HCT116 (cell line): ENCODE results near the gene SHANK3. TPM values are rescaled to one million over a fixed set of nuclear protein-coding genes. Genes with fewer than 3 reads are reported as not detected.

Source experiments
- ATAC-seq: fragments of 200-7000 bp; cut with Tn5 transposase; 2 replicates; pipeline ENCODE4 v1.9.1; 2020; ENCODE audit warnings: mild to moderate bottlenecking, moderate library complexity
- BruUV-seq: library from RNA; stranded (reverse); fragments of 400-500 nt; replicated peaks from 2 replicates; lab custom pipeline; 2021; lab: Mats Ljungman, UMichigan
- CTCF ChIA-PET: fragments of 300-600 bp; sonication (Branson Sonifier 250); formaldehyde crosslinking; loops from one replicate; lab custom pipeline; 2021; ENCODE audit warnings: antibody characterized with exemption; lab: Charles Lee
- POLR2A ChIA-PET: fragments of 300-600, 350-600 bp; sonication (Branson Sonifier 250); formaldehyde crosslinking; loops from one replicate; lab custom pipeline; 2021; ENCODE audit warnings: antibody characterized with exemption; lab: Charles Lee
- RAD21 ChIA-PET, 2 experiments: fragments of 300-600 bp; sonication (Branson Sonifier 250); formaldehyde crosslinking; loops; one replicate each; lab custom pipeline; 2023; ENCODE audit warnings: low total read pairs in 2 of 2; ENCODE audit not compliant: uncharacterized antibody in 2 of 2, unreplicated experiment in 2 of 2, low non-redundant PET in 1 of 2; lab: Charles Lee
- DNase-seq: peaks from one replicate; pipeline ENCODE4 v3.0.0-alpha.2; 2010; ENCODE audit warnings: low read depth, low spot score
- H2AFZ ChIP-seq: fragments of 200-600 bp; shearing (Covaris generic), sonication (generic); 2 replicates; pipeline ENCODE4 v1.6.1; 2017; ENCODE audit warnings: low read depth, mixed run types, mixed read lengths, antibody characterized with exemption, low read length; ENCODE audit not compliant: poor library complexity, severe bottlenecking
- H3K27ac ChIP-seq: 2 replicates; pipeline ENCODE4 v1.5.1; 2012; ENCODE audit warnings: low read depth, low read length
- H3K27me3 ChIP-seq: fragments of 200-600 bp; sonication (generic); 2 replicates; pipeline ENCODE4 v1.6.1; 2016; ENCODE audit warnings: mixed run types, low read length, mixed read lengths; ENCODE audit not compliant: insufficient read depth
- H3K36me3 ChIP-seq, 2 experiments: fragments of 200-500 bp in 1 of 2; fragments of 200-600 bp in 1 of 2; sonication (Bioruptor generic) in 1 of 2; sonication (generic) in 1 of 2; 2 replicates each; pipeline versions ENCODE4 v1.5.1 to v1.6.1; 2014 to 2016; ENCODE audit warnings: low read length in 2 of 2, inconsistent platforms in 1 of 2, mixed read lengths in 1 of 2, mixed run types in 1 of 2; ENCODE audit not compliant: insufficient read depth in 2 of 2, control insufficient read depth in 1 of 2
- H3K4me1 ChIP-seq, 2 experiments: fragments of 200-600 bp in 1 of 2; sonication (generic) in 1 of 2; 2 replicates each; pipeline versions ENCODE4 v1.5.1 to v1.6.1; 2012 to 2017; ENCODE audit warnings: low read length in 2 of 2, inconsistent platforms in 1 of 2, mild to moderate bottlenecking in 1 of 2, mixed read lengths in 1 of 2, mixed run types in 1 of 2, moderate library complexity in 1 of 2; ENCODE audit not compliant: insufficient read depth in 2 of 2, control insufficient read depth in 1 of 2
- H3K4me2 ChIP-seq: fragments of 200-600 bp; sonication (generic); 2 replicates; pipeline ENCODE4 v1.6.1; 2017; ENCODE audit warnings: mixed run types, low read length, mixed read lengths
- H3K4me3 ChIP-seq, 2 experiments: fragments of 200-600 bp in 1 of 2; sonication (generic) in 1 of 2; replicated peaks in 1 of 2; 2 replicates each; pipeline ENCODE4 v1.5.1; 2011 to 2016; ENCODE audit warnings: low read length in 2 of 2, control low read depth in 1 of 2, low read depth in 1 of 2, mild to moderate bottlenecking in 1 of 2, mixed read lengths in 1 of 2, mixed run types in 1 of 2
- H3K79me2 ChIP-seq: fragments of 200-600 bp; sonication (generic); 2 replicates; pipeline ENCODE4 v1.6.1; 2017; ENCODE audit warnings: mild to moderate bottlenecking, mixed run types, low read length, moderate library complexity, mixed read lengths; ENCODE audit not compliant: insufficient read depth
- H3K9ac ChIP-seq: fragments of 200-600 bp; sonication (generic); 2 replicates; pipeline ENCODE4 v1.6.1; 2016; ENCODE audit warnings: low read length, mixed read lengths
- H3K9me2 ChIP-seq: fragments of 200-600 bp; sonication (generic), shearing (Covaris generic); 2 replicates; pipeline ENCODE4 v1.6.1; 2017; ENCODE audit warnings: mixed run types, mild to moderate bottlenecking, moderate library complexity; ENCODE audit not compliant: insufficient read depth
- H3K9me3 ChIP-seq, 2 experiments: fragments of 200-500 bp in 1 of 2; fragments of 200-600 bp in 1 of 2; sonication (Bioruptor generic) in 1 of 2; sonication (generic) in 1 of 2; 2 replicates each; pipeline ENCODE4 v1.6.1; 2014 to 2017; ENCODE audit warnings: low read length in 2 of 2, mixed read lengths in 2 of 2, inconsistent platforms in 1 of 2, low read depth in 1 of 2, mild to moderate bottlenecking in 1 of 2, mixed run types in 1 of 2, moderate library complexity in 1 of 2; ENCODE audit not compliant: control insufficient read depth in 1 of 2, insufficient read depth in 1 of 2
- H4K20me1 ChIP-seq: fragments of 200-600 bp; sonication (generic), shearing (Covaris generic); 2 replicates; pipeline ENCODE4 v1.6.1; 2017; ENCODE audit warnings: mixed run types, mild to moderate bottlenecking, moderate library complexity; ENCODE audit not compliant: insufficient read depth
- CBX3 ChIP-seq: IDR thresholded peaks from 2 replicates; pipeline ENCODE4 v1.6.1; 2012; ENCODE audit warnings: low read depth
- CTCF ChIP-seq, 3 experiments: fragments of 200-600 bp in 1 of 3; sonication (generic) in 1 of 3; IDR thresholded peaks in 2 of 3; conservative IDR thresholded peaks in 1 of 3; 2 replicates each; pipeline ENCODE4 v1.5.1; 2012 to 2017; ENCODE audit warnings: low read depth in 2 of 3, low read length in 2 of 3, antibody characterized with exemption in 1 of 3, borderline replicate concordance in 1 of 3, control low read depth in 1 of 3, mild to moderate bottlenecking in 1 of 3, mixed read lengths in 1 of 3, mixed run types in 1 of 3, moderate library complexity in 1 of 3; ENCODE audit not compliant: insufficient read depth in 1 of 3
- EZH2 ChIP-seq: fragments of 200-600 bp; sonication (generic); IDR thresholded peaks from 2 replicates; pipeline ENCODE4 v1.6.1; 2017; ENCODE audit warnings: antibody characterized with exemption, mixed run types
- EZH2phosphoT487 ChIP-seq: fragments of 200-600 bp; IDR thresholded peaks from 2 replicates; pipeline ENCODE4 v1.6.1; 2018; ENCODE audit warnings: antibody characterized with exemption, borderline replicate concordance
- FOSL1 ChIP-seq: IDR thresholded peaks from 2 replicates; pipeline ENCODE4 v1.6.1; 2012; ENCODE audit warnings: low read depth
- JUND ChIP-seq: IDR thresholded peaks from 2 replicates; pipeline ENCODE4 v1.6.1; 2012
- MAX ChIP-seq: IDR thresholded peaks from 2 replicates; pipeline ENCODE4 v1.6.1; 2012
- POLR2A ChIP-seq: IDR thresholded peaks from 2 replicates; pipeline ENCODE4 v1.7.0; 2011; ENCODE audit warnings: borderline replicate concordance; ENCODE audit not compliant: insufficient read depth, insufficient read length; ENCODE audit errors: extremely low read depth
- POLR2AphosphoS5 ChIP-seq: IDR thresholded peaks from 2 replicates; pipeline ENCODE4 v1.6.1; 2011; ENCODE audit warnings: mild to moderate bottlenecking, low read depth, low read length, moderate library complexity
- RAD21 ChIP-seq: IDR thresholded peaks from 2 replicates; pipeline ENCODE4 v1.6.1; 2012; ENCODE audit warnings: low read depth, mild to moderate bottlenecking
- SIN3A ChIP-seq: IDR thresholded peaks from 2 replicates; pipeline ENCODE4 v1.6.1; 2012; ENCODE audit warnings: low read depth
- SP1 ChIP-seq: IDR thresholded peaks from 2 replicates; pipeline ENCODE4 v1.6.1; 2012; ENCODE audit warnings: low read depth
- SRF ChIP-seq: IDR thresholded peaks from 2 replicates; pipeline ENCODE4 v1.6.1; 2012; ENCODE audit warnings: low read depth
- YY1 ChIP-seq: IDR thresholded peaks from 2 replicates; pipeline ENCODE4 v1.6.1; 2011; ENCODE audit warnings: low read length, low read depth, moderate library complexity, mild to moderate bottlenecking; ENCODE audit not compliant: insufficient replicate concordance; ENCODE audit errors: extremely low read depth
- ZBTB33 ChIP-seq: IDR thresholded peaks from 2 replicates; pipeline ENCODE4 v1.6.1; 2011; ENCODE audit warnings: mild to moderate bottlenecking, low read length, moderate library complexity; ENCODE audit not compliant: insufficient replicate concordance; ENCODE audit errors: extremely low read depth
- ZNF274 ChIP-seq: fragments of 200-500 bp; sonication (Bioruptor generic); IDR thresholded peaks from 2 replicates; pipeline ENCODE4 v1.6.1; 2014; ENCODE audit warnings: mild to moderate bottlenecking, low read depth, low read length, inconsistent platforms
- intact Hi-C: fragments of 100-400 bp; cut with micrococcal nuclease; formaldehyde crosslinking; loops from 2 replicates; pipeline ENCODE4 v1.10.0; 2022
- total RNA-seq: library from RNA; stranded (reverse); gene quantifications from one replicate; pipeline ENCODE4 v1.2.1, GENCODE V29; 2021; ENCODE audit not compliant: unreplicated experiment

The SHANK3 gene
- total RNA-seq, 1 experiment from 2014 or later = 16.0 TPM

DNA sequence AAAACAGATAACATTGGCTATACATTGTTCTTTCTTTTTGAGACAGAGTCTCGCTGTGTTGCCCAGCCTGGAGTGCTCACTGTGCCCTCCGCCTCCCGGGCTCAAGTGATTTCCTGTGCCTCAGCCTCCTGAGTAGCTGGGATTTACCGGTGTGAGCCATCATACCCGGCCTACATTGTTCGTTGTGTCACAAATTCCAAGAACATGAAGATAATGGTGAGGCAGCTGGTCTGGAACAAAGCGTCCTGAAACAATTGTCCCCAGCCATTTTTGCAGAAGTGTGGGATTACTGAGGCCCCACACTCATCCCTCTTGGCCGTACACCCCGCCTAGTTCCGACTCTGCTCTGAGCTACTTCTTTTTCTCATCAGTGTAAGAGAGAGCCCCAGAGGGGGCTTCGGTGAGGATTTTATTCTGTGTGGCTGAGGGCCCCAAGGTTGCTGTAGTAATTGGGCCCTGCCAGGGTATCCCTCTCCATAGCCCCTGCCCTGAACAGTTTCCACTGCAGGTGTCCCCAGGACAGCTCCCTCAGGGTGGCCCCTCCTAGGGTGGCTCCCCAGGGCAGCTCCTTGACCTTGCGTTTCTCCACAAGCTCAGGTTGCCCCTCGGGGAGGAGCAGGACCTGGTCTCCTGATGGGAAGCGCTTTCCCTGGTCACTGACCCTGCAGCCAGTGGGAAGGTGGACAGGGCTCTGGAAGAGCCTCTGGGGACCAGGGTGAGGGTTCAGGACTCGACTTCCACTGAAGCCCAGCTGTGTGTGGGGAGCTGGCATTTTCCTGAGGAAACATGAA, 31.6 kb upstream of the SHANK3 start:
- Histone ChIP-seq H3K9me2 (no peaks in the 10 kb centered on the region), H3K4me1 (no peaks in the 10 kb centered on the region), H3K27ac (no peak overlapping the region), H4K20me1 (no peaks in the 10 kb centered on the region), H3K36me3 (no peaks in the 10 kb centered on the region), H3K27me3 (peaks cover 28% of the 10 kb centered on the region), H3K9ac (no peak overlapping the region), H2AFZ (no peak overlapping the region), H3K4me3 (no peak overlapping the region), H3K9me3 (no peaks in the 10 kb centered on the region), H3K79me2 (no peaks in the 10 kb centered on the region), H3K4me2 (no peak overlapping the region)
- TF ChIP-seq FOSL1 = no peak
- TF ChIP-seq SP1 = no peak
- TF ChIP-seq CTCF (IDR thresholded peaks at IDR 0.05 in 2 of 3, conservative IDR thresholded peaks at IDR 0.05 in 1 of 3; ENCODE audit: borderline replicate concordance in 1 of 3, insufficient read depth in 1 of 3, low read depth in 2 of 3, low read length in 2 of 3) = no peak
- TF ChIP-seq CBX3 = no peak
- TF ChIP-seq RAD21 = no peak
- TF ChIP-seq SRF = no peak
- no peak for TF ChIP-seq POLR2AphosphoS5
- no peak for TF ChIP-seq MAX
- no peak for TF ChIP-seq SIN3A
- TF ChIP-seq JUND = no peak
- no peak for TF ChIP-seq EZH2phosphoT487
- TF ChIP-seq EZH2 = no peak
- TF ChIP-seq ZBTB33 = no peak
- TF ChIP-seq POLR2A = no peak
- TF ChIP-seq YY1 = no peak
- TF ChIP-seq ZNF274 = no peak
- RAD21 ChIA-PET = no interaction called here
- intact Hi-C loops = no loop called here
- no peak for DNase-seq
- no peak for ATAC-seq
- POLR2A ChIA-PET = no interaction called here
- BruUV-seq = no TSS peak
- CTCF ChIA-PET = interaction anchor here (1.0 kb wide), 2 partner anchors 13 to 53 kb away, joined by 3 read pairs; partner anchors contain the start of gene ARSA
